HepG2 (cell line): Measurements from ENCODE around the gene COA7. TPM values are rescaled to one million over a fixed set of nuclear protein-coding genes. Genes with fewer than 3 reads are reported as not detected.

Source experiments
- BCL3 ChIP-seq: sonication (generic); formaldehyde crosslinking; IDR thresholded peaks from 2 replicates; pipeline ENCODE4 v1.5.1; 2020; ENCODE audit warnings: mild to moderate bottlenecking, missing genetic modification reagents, moderate library complexity
- KDM5B ChIP-seq: sonication (generic); formaldehyde crosslinking; IDR thresholded peaks from 2 replicates; pipeline ENCODE4 v1.4.0; 2020; ENCODE audit warnings: missing genetic modification reagents, mild to moderate bottlenecking, borderline replicate concordance
- KLF12 ChIP-seq: sonication (generic); formaldehyde crosslinking; IDR thresholded peaks from 2 replicates; pipeline ENCODE4 v1.4.0; 2020; ENCODE audit warnings: missing genetic modification reagents, borderline replicate concordance
- NFAT5 ChIP-seq: sonication (generic); formaldehyde crosslinking; IDR thresholded peaks from 2 replicates; pipeline ENCODE4 v1.4.0; 2020; ENCODE audit warnings: missing genetic modification reagents
- SNAPC2 ChIP-seq: sonication (generic); formaldehyde crosslinking; IDR thresholded peaks from 2 replicates; pipeline ENCODE4 v1.8.1; 2022; ENCODE audit warnings: mild to moderate bottlenecking, missing genetic modification reagents
- ZBTB21 ChIP-seq: sonication (generic); formaldehyde crosslinking; IDR thresholded peaks from 2 replicates; pipeline ENCODE4 v1.4.0; 2020; ENCODE audit warnings: missing genetic modification reagents
- ZNF281 ChIP-seq: sonication (generic); formaldehyde crosslinking; IDR thresholded peaks from 2 replicates; pipeline ENCODE4 v1.4.0; 2020; ENCODE audit warnings: missing genetic modification reagents, borderline replicate concordance
- ZNF30 ChIP-seq: sonication (generic); formaldehyde crosslinking; IDR thresholded peaks from 2 replicates; pipeline ENCODE4 v1.5.0; 2020; ENCODE audit warnings: mild to moderate bottlenecking, missing genetic modification reagents
- ZNF569 ChIP-seq: sonication (generic); formaldehyde crosslinking; IDR thresholded peaks from 2 replicates; pipeline ENCODE4 v1.5.0; 2020; ENCODE audit warnings: mild to moderate bottlenecking, missing genetic modification reagents, moderate library complexity, borderline replicate concordance
- ZNF577 ChIP-seq: sonication (generic); formaldehyde crosslinking; IDR thresholded peaks from 2 replicates; pipeline ENCODE4 v1.4.0; 2020; ENCODE audit warnings: mild to moderate bottlenecking, low read depth, missing genetic modification reagents, borderline replicate concordance
- ZNF598 ChIP-seq: sonication (generic); formaldehyde crosslinking; IDR thresholded peaks from 2 replicates; pipeline ENCODE4 v1.5.1; 2020; ENCODE audit warnings: mild to moderate bottlenecking, missing genetic modification reagents, borderline replicate concordance
- ZNF629 ChIP-seq: sonication (generic); formaldehyde crosslinking; conservative IDR thresholded peaks from 2 replicates; pipeline ENCODE4 v1.5.0; 2020; ENCODE audit warnings: missing genetic modification reagents
- ZNF878 ChIP-seq: sonication (generic); formaldehyde crosslinking; IDR thresholded peaks from 2 replicates; pipeline ENCODE4 v1.8.1; 2023; ENCODE audit warnings: mild to moderate bottlenecking, missing genetic modification reagents, moderate library complexity
- ZNF891 ChIP-seq: sonication (generic); formaldehyde crosslinking; IDR thresholded peaks from 2 replicates; pipeline ENCODE4 v1.5.0; 2020; ENCODE audit warnings: mild to moderate bottlenecking, missing genetic modification reagents
- ZSCAN31 ChIP-seq: sonication (generic); formaldehyde crosslinking; IDR thresholded peaks from 2 replicates; pipeline ENCODE4 v1.5.0; 2020; ENCODE audit warnings: low read depth, mild to moderate bottlenecking, missing genetic modification reagents
- polyA plus RNA-seq, 8 experiments: library from polyadenylated mRNA; depleted of rRNA in 3 of 8; stranded (reverse) in 7 of 8; unstranded in 1 of 8; fragments of >200 nt; fragmentation: Illumina TruSeq in 4 of 8; extraction: Trizol in 4 of 8; gene quantifications; 2 replicates each; pipeline versions ENCODE4 v1.2.1 to v1.2.3, GENCODE V29; 2011 to 2016; ENCODE audit warnings: low read depth in 4 of 8, missing spikeins in 1 of 8, mixed read lengths in 1 of 8; ENCODE audit not compliant: insufficient read depth in 1 of 8
- total RNA-seq, 5 experiments: library from RNA; depleted of rRNA; stranded (reverse); fragments of >200 nt; fragmentation: Illumina TruSeq; extraction: Trizol; gene quantifications; 2 replicates each; pipeline ENCODE4 v1.2.3, GENCODE V29; 2016; ENCODE audit warnings: low read depth in 1 of 5

The COA7 gene
- total and polyA plus RNA-seq, 2 of the 13 experiments (the other 11 are each of a cell fraction or from before 2014, with no cell fraction given): 12.3 to 30.4 TPM

GRCh38 chr1:52702886-52703787 is 5.0 kb upstream of the COA7 start (continued):
- 0 out of 2 replicates have a peak, but pooled peaks have one; percentile 67 for TF ChIP-seq NFAT5
- peak; percentile 96 for TF ChIP-seq BCL3 (CRISPR knock-in tag)
- TF ChIP-seq ZNF891: peak; percentile 90
- TF ChIP-seq KLF12 (CRISPR knock-in tag): peak; percentile 61; the same call in 1 of the 2 replicates
- peak; percentile 97 for TF ChIP-seq ZNF281 (CRISPR knock-in tag)
- peak; percentile 91; the same call in 1 of the 2 replicates for TF ChIP-seq ZSCAN31 (CRISPR knock-in tag)
- TF ChIP-seq ZNF569: peak; percentile 54; the same call in 1 of the 2 replicates
- peak; percentile 91; the same call in 1 of the 2 replicates for TF ChIP-seq SNAPC2 (CRISPR knock-in tag)
- peak; percentile 96 for TF ChIP-seq KDM5B (CRISPR knock-in tag)
- peak; percentile 91 for TF ChIP-seq ZNF598 (CRISPR knock-in tag)
- TF ChIP-seq ZNF577: no peak
- no peak for TF ChIP-seq ZBTB21 (CRISPR knock-in tag)
- 0 out of 2 replicates have a peak, but pooled peaks have one; percentile 57 for TF ChIP-seq ZNF629
- peak; percentile 91 for TF ChIP-seq ZNF878
- TF ChIP-seq ZNF30: peak; percentile 62; the same call in 1 of the 2 replicates
